Stimulated activated naive B cell treated with anti-CD40 and anti-IgM and Interleukin-4, amounts not matched to agents 10 μg/mL and 1 μg/mL and 100 μg/mL, for 72 hours (primary cell): ENCODE data around the gene H3-3A.

ENCODE experiments used
- ATAC-seq, 2 donors: fragments of 150-1000 bp; cut with Tn5 transposase; replicated peaks; 2 replicates each; pipeline ENCODE4 v1.10.0; 2021; ENCODE audit warnings: moderate library complexity in 1 of 2
- DNase-seq: peaks from one replicate; pipeline ENCODE4 v3.0.0; 2021
- H3K27ac Mint-ChIP-seq: one replicate; pipeline ENCODE4 v1.8.0; 2022; ENCODE audit warnings: mild to moderate bottlenecking, mixed read lengths
- H3K27me3 Mint-ChIP-seq, 2 donors: one replicate each; pipeline ENCODE4 v1.8.0; 2022; ENCODE audit warnings: mixed read lengths in 2 of 2
- H3K36me3 Mint-ChIP-seq, 2 donors: one replicate each; pipeline ENCODE4 v1.8.0; 2022; ENCODE audit warnings: mixed read lengths in 2 of 2, mild to moderate bottlenecking in 1 of 2
- H3K4me1 Mint-ChIP-seq, 2 donors: one replicate each; pipeline ENCODE4 v1.8.0; 2022; ENCODE audit warnings: mixed read lengths in 2 of 2, mild to moderate bottlenecking in 1 of 2
- H3K4me3 Mint-ChIP-seq, 2 donors: one replicate each; pipeline ENCODE4 v1.8.0; 2022; ENCODE audit warnings: mild to moderate bottlenecking in 2 of 2, mixed read lengths in 2 of 2, moderate library complexity in 1 of 2
- H3K9me3 Mint-ChIP-seq, 2 donors: one replicate each; pipeline ENCODE4 v1.8.0; 2022; ENCODE audit warnings: mixed read lengths in 2 of 2, mild to moderate bottlenecking in 1 of 2

H3-3A gene

GRCh38 chr1:226038661-226039060 lies 23.9 kb upstream of the H3-3A start:
- ATAC-seq, result no peak
- Mint-ChIP-seq H3K9me3 (no peaks in the 10 kb centered on the region), H3K27ac (no peak overlapping the region), H3K4me1 (peaks cover 8 to 18% of the 10 kb centered on the region in 2 donors), H3K36me3 (no peaks in the 10 kb centered on the region), H3K4me3 (no peak overlapping the region), H3K27me3 (no peaks in the 10 kb centered on the region)
- no peak for DNase-seq

GRCh38 chr1:226041419-226041818 lies 21.1 kb upstream of the H3-3A start:
- Mint-ChIP-seq H3K4me1 (peaks cover 0 to 5% of the 10 kb centered on the region in 2 donors), H3K4me3 (no peak overlapping the region), H3K36me3 (no peaks in the 10 kb centered on the region), H3K27ac (no peak overlapping the region), H3K9me3 (no peaks in the 10 kb centered on the region), H3K27me3 (no peaks in the 10 kb centered on the region)
- DNase-seq (no peak), ATAC-seq (no peak)

DNA sequence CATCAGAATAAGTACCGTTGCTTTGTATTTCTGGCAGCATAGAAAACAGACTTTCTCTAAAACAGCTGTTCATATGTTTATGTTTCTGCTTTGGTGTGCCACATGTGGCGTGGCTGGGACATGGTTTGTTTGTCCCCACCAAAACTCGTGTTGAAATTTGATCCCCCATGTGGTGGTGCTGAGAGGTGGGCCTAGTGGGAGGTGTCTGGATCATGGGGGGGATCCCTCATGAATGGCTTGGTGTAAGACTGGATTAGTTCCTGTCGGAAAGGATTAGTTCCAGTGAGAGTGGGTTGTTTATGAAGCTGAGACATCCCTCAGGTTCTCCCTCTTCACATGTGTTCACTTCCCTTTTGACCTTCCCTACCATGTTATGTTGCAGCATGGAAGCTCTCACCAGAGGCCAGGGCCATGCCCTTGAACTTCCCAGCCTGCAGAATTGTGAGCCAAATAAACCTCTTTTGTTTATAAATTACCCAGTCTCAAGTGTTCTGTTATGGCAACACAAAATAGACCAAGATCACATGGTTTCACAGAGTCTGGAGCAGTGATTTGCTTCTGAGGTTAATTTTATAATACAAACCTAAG lies 17.9 kb upstream of the H3-3A start:
- Mint-ChIP-seq H3K36me3 (no peaks in the 10 kb centered on the region), H3K9me3 (no peaks in the 10 kb centered on the region), H3K27me3 (no peaks in the 10 kb centered on the region), H3K4me3 (no peak overlapping the region), H3K27ac (no peak overlapping the region), H3K4me1 (peaks cover 5 to 6% of the 10 kb centered on the region in 2 donors)
- DNase-seq, result no peak
- no peak for ATAC-seq

DNA sequence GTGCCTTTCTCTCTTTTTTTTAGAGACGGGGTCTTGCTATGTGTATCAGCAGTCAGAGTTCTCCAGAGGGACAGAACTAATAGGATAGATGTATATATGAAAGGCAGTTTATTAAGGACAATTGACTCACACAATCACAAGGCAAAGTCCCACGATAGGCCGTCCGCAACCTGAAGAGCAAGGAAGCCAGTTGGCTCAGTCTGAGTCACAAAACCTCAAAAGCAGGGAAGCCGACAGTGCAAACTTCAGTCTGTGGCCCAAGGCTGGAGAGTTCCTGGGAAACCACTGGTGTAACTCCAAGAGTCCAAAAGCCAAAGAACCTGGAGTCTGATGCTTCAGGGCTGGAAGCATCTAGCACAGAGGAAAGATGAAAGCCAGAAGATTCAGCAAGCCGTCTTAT lies 16.3 kb upstream of the H3-3A start:
- H3K36me3 Mint-ChIP-seq, result no peaks in the 10 kb centered on the region
- DNase-seq (no peak), ATAC-seq (no peak)
- H3K9me3 Mint-ChIP-seq, result no peaks in the 10 kb centered on the region
- H3K27ac Mint-ChIP-seq, result no peak overlapping the region
- H3K4me3 Mint-ChIP-seq, result no peak overlapping the region
- no peaks in the 10 kb centered on the region for H3K27me3 Mint-ChIP-seq
- peaks cover 5 to 6% of the 10 kb centered on the region in 2 donors for H3K4me1 Mint-ChIP-seq

- H3K36me3 Mint-ChIP-seq, result no peaks in the 10 kb centered on the region
- no peaks in the 10 kb centered on the region for H3K9me3 Mint-ChIP-seq
- H3K4me1 Mint-ChIP-seq, result peaks cover 2 to 6% of the 10 kb centered on the region in 2 donors
- no peak overlapping the region for H3K4me3 Mint-ChIP-seq
- ATAC-seq, result no peak
- no peak for DNase-seq
- no peak overlapping the region for H3K27ac Mint-ChIP-seq
- no peaks in the 10 kb centered on the region for H3K27me3 Mint-ChIP-seq
Observed at GRCh38 chr1:226047495-226047894, 15.0 kb upstream of the H3-3A start.

DNA sequence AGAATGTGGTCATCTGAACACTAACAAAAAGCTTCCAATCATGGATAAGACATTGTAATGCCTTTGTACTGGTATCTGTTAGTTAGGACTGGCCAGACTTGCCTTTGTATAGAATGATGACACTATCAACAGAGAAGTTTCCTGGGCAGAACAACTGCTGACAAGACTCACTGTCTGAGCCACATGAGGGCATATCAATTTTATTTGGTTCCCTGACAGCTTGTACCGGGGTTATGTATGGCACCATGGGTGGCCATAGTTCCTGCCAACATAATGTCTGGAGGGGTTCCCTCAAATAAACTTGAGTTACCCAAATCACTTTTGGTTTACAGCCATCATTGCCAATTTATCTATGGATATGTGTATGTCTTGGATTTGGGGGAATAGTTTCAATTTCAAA lies 13.6 kb upstream of the H3-3A start:
- peaks cover 0 to 2% of the 10 kb centered on the region in 2 donors for H3K36me3 Mint-ChIP-seq
- peaks cover 1 to 6% of the 10 kb centered on the region in 2 donors for H3K4me1 Mint-ChIP-seq
- no peaks in the 10 kb centered on the region for H3K27me3 Mint-ChIP-seq
- H3K4me3 Mint-ChIP-seq, result no peak overlapping the region
- no peak for ATAC-seq
- no peak overlapping the region for H3K27ac Mint-ChIP-seq
- no peak for DNase-seq
- H3K9me3 Mint-ChIP-seq, result no peaks in the 10 kb centered on the region

DNA sequence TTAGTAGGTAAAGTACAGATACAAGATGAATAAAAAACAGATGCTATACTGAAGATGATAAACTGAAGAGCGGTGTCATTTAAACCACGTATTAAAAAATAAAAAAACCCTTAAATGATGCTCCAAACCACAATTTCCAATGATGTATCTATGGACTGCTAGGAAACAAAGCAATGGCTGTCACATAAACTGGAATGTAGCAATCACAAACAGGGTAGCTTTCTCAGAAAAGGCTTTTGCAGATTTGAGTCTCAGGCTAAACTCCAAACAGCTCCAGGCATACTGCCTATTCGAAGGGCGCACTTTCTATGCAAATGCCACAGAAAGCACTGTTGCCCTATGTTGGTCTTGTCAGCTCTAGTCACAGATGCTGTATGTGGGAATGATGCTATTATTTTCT lies 12.4 kb upstream of the H3-3A start:
- Mint-ChIP-seq H3K9me3 (no peaks in the 10 kb centered on the region), H3K27me3 (no peaks in the 10 kb centered on the region), H3K4me1 (peaks cover 4 to 6% of the 10 kb centered on the region in 2 donors), H3K27ac (no peak overlapping the region), H3K4me3 (no peak overlapping the region), H3K36me3 (peaks cover 0 to 2% of the 10 kb centered on the region in 2 donors)
- no peak for DNase-seq
- no peak for ATAC-seq

GRCh38 chr1:226051365-226051764 lies 11.2 kb upstream of the H3-3A start:
- ATAC-seq, result no peak
- Mint-ChIP-seq H3K4me1 (peaks cover 4 to 9% of the 10 kb centered on the region in 2 donors), H3K9me3 (no peaks in the 10 kb centered on the region), H3K36me3 (peaks cover 0 to 2% of the 10 kb centered on the region in 2 donors), H3K4me3 (no peak overlapping the region), H3K27ac (no peak overlapping the region), H3K27me3 (no peaks in the 10 kb centered on the region)
- no peak for DNase-seq

DNA sequence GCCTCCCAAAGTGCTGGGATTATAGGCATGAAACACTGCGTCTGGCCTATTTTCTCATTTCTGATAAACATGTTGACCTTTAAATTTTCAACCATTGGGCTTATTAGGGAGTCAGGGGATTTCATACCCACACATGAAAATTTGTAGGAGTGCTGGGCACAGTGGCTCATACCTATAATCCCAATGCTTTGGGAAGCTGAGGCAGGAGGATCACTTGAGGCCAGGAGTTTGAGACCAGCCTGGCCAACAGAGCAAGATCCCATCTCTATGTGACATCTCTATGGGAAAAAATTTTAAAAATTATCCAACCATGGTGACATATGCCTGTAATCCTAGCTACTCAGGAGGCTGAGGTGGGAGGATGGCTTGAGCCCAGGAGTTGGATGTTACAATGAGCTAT lies 10.5 kb upstream of the H3-3A start:
- Mint-ChIP-seq H3K27ac (peak overlapping the region; percentile 22), H3K4me1 (peaks cover 4 to 11% of the 10 kb centered on the region in 2 donors), H3K36me3 (peaks cover 0 to 2% of the 10 kb centered on the region in 2 donors), H3K9me3 (no peaks in the 10 kb centered on the region), H3K4me3 (no peak overlapping the region), H3K27me3 (no peaks in the 10 kb centered on the region)
- no peak for ATAC-seq
- no peak for DNase-seq

DNA sequence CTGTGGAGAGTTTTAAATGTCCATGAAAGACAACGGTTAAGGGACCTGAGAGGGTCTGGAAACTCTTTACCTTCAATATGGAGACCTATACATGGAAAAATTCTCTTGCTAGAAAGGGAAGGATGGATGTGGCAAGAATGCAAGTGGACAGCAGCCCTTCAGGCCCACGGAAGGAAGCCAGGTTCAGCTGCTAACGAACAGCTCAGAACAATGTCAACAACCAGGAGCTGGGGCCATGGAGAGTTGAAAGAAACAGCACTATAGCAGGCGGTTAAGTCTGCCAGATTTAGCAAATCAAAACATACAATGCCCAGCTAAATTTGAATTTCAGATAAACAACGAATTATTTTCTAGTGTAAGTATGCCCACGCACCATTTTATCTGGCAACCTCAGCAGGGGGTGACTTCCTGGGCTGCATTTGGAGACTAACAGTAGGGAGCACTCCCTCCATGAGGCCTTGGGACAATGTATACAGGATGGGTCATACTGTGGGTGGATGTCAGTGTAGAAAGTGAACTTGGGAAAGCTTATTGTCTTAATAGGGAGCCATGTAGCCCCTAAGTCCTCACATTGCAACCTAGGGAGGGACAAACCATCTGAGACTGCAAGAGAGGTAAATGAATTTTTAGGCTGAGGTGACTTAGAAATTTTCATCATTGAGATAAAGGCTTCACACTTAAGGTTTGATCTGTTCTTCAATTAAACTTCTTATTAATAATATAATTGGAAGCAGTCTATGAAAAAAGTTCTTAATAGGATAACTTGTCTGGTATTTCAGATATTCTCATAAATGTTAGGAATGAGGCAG lies 7.8 kb upstream of the H3-3A start:
- H3K9me3 Mint-ChIP-seq, result no peaks in the 10 kb centered on the region
- no peaks in the 10 kb centered on the region for H3K27me3 Mint-ChIP-seq
- DNase-seq, result no peak
- peaks cover 0 to 6% of the 10 kb centered on the region in 2 donors for H3K36me3 Mint-ChIP-seq
- no peak overlapping the region for H3K4me3 Mint-ChIP-seq
- peaks cover 5 to 6% of the 10 kb centered on the region in 2 donors for H3K4me1 Mint-ChIP-seq
- H3K27ac Mint-ChIP-seq, result no peak overlapping the region
- ATAC-seq, result no peak

- ATAC-seq (no peak), DNase-seq (no peak)
- peaks cover 12 to 21% of the 10 kb centered on the region in 2 donors for H3K4me1 Mint-ChIP-seq
- peaks cover 15 to 17% of the 10 kb centered on the region in 2 donors for H3K36me3 Mint-ChIP-seq
- no peaks in the 10 kb centered on the region for H3K27me3 Mint-ChIP-seq
- no peak overlapping the region for H3K27ac Mint-ChIP-seq
- no peak overlapping the region for H3K4me3 Mint-ChIP-seq
- H3K9me3 Mint-ChIP-seq, result no peaks in the 10 kb centered on the region
Observed at GRCh38 chr1:226059709-226060108, 2.8 kb upstream of the H3-3A start.

DNA sequence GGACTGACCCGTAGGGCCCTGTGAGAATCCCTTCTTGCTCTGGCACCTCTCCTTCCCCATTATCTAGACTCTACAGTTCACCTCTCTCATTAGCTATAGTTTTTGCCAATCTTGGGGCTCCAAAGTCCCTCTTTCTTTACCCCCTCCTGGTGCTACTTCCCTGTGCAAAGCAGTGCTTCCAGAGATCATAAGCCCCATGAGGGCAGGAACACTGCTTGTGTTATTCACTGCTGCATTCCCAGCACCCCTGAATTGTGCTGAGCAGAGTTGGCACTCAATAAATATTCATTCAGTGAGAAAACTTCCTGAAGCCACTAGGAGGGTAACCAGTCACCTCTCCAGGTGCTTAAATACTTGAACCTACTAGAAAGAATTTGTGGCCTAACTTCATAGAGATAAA lies 2.1 kb upstream of the H3-3A start:
- Mint-ChIP-seq H3K4me3 (no peak overlapping the region), H3K36me3 (peaks cover 21% of the 10 kb centered on the region in 2 donors), H3K27ac (peak overlapping the region; percentile 32), H3K9me3 (no peaks in the 10 kb centered on the region), H3K4me1 (peaks cover 16 to 26% of the 10 kb centered on the region in 2 donors), H3K27me3 (no peaks in the 10 kb centered on the region)
- ATAC-seq (no peak), DNase-seq (no peak)

DNA sequence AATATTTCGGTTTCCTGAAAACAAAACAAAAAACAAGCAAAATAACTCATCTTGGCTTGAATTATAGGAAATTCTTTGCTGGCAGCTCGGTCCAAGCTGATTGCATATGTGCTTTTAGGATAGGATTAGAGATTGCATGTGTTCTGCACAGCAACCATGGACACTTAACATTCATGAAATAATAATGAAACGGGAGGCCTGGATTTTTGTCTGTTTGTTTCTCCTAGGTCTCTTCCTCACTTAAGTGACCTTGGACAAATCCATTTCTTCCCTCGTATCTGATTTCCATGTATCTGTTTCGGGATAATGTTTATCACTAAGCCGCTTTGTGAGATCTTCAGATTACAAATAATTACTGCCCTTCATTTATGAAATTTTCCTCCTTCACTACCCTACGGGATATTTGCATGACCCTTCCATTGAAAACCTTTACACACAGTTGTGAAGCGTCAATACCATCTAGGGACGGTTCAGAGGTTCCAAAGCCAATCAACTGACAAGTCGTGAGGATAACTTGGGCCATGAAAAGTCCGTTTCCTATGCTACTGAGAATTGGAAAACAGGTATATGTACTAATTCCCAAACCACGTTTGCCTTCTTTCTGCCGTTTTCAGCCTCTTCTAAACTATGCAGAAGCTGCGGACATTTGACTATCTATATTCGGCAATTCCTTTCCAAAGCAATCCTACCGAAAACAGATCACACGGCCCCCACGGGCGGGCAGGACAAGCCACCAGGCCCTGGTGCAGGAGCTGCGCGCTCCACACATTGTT lies 1.3 kb upstream of the H3-3A start:
- H3K36me3 Mint-ChIP-seq, result peaks cover 27 to 28% of the 10 kb centered on the region in 2 donors
- peak overlapping the region; percentile 94 to 98 for H3K4me3 Mint-ChIP-seq
- DNase-seq, result no peak
- ATAC-seq, result no peak
- peak overlapping the region; percentile 94 for H3K27ac Mint-ChIP-seq
- H3K27me3 Mint-ChIP-seq, result no peaks in the 10 kb centered on the region
- peaks cover 20 to 31% of the 10 kb centered on the region in 2 donors for H3K4me1 Mint-ChIP-seq
- no peaks in the 10 kb centered on the region for H3K9me3 Mint-ChIP-seq

GRCh38 chr1:226061841-226062557 lies 517 bp upstream of the H3-3A start:
- Mint-ChIP-seq H3K27ac (peak overlapping the region; percentile 94), H3K4me1 (peaks cover 23 to 34% of the 10 kb centered on the region in 2 donors), H3K27me3 (no peaks in the 10 kb centered on the region), H3K36me3 (peaks cover 32 to 34% of the 10 kb centered on the region in 2 donors), H3K9me3 (no peaks in the 10 kb centered on the region), H3K4me3 (peak overlapping the region; percentile 98 to 100)
- DNase-seq (no peak), ATAC-seq (peak; percentile 52 to 64)
